Inflammatory macrophage (primary cell): ENCODE results near the gene OSBP2.

ENCODE experiments used
- DNase-seq, 2 donors: peaks; one replicate each; pipeline ENCODE4 v3.0.0-alpha.2; 2020 to 2022

OSBP2 gene

GRCh38 chr22:30855266-30855665 is 160.6 kb downstream of the OSBP2 start:
- DNase-seq: no peak

DNA sequence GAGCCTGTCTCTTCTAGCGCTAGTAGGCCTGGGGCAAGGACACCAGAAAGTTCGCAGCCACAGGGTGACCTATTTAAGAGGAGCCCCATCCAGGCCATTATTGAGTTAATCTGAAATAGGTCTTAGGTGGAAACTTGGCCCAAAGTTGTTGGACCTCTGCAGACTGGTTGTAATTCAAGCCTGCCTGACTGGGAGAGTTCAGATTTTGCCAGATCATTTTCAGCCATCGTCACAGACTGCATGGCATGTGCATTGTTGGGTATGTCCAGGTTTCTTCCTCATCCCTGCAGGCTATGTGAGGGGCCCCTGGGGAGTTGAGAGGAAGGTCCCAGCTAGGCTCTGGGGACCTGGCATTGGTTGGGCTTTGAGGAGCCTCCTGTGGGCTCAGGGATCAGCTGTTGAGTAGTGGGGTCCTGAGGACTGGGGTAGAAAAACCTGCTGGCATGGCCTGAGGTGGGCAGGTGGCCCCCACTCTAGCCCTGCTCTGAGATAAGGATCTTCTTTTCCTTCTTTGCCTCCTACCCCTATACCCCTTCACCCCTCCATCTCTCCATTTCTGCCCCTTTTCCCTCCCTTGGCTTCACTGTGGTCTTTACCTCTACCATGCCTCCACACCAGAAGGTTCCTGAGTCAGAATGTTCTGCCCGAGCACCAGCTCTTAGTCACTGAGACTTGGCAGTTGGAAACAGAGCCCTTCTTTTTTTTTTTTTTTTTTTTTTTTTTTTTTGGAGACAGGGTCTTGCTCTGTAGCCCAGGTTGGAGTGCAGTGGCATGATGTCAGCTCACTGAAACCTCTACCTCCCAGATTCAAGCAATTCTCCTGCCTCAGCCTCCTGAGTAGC is 161.2 kb downstream of the OSBP2 start:
- DNase-seq: no peak

DNA sequence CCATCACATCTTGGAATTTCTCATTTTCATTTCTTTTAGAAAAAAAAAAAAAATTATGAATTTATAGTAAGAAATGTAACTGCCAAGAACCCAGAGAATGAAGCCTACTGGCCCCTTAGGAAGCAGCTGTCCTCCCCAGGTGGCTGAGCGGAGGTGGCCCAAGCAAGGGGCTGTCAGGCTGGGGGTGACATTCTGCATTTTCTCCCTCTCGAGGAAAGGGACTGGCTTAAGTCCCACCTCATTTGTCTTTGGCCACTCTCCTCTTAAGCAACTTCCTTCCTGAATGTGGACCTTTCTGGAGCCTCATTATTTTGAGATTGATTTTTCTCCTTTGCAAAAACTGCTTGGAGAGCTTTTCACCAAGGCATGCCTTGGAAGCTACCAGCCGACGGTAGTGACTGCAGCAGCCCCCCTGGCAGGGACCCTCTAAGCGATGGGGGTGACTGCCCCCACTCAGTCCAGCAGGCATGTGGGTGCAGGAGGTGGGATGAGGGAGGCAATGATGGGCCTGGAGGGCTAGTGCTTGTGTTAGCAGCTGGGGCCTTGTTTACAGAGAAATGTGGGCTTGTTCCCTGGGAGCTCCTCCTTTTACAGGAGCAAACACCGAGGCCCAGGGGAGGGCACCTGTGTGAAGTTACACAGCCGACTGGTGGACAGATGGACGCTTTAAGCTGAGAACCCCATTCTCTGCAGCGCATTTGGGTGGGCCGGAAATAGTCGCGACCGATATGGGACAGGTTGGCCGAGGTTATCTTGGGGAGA is 162.2 kb downstream of the OSBP2 start:
- DNase-seq: no peak

- no peak for DNase-seq
Measured at GRCh38 chr22:30857791-30858190, 163.1 kb downstream of the OSBP2 start.

DNA sequence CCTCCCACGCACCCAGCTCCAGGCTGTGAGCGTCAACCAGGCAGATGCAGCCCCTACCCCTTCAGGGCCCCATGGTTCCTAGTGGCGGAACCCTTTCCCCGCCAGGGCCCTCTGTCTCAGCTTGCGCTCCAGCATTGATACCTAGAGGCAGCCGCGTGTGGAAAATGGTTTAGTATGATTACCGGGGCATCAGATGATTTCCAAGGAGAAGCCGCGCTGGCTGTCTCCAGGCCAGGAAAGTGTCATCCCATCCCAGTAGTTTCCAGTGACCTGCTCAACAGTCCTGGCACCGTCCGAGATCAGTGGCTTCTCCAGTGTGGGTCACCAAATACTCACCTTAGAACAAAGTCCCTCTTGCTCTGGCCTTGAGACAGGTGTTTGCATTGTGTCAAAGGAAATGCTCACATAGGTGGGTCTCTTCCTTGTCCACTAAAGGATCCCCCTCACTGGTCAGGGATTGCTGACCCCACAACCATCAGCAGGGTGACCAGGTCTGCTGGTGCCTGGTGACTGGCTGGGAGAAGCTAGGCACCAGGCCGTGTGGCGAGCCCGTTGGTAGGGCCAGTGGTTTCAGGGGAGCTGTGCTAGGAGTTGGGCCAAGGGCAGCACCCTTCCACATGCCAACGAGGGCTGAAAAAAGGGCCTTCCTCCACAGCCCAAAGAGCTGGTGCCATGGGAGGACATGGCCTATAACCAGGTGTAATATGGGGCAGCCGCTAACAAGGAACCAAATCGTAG is 164.5 kb downstream of the OSBP2 start:
- no peak for DNase-seq

DNA sequence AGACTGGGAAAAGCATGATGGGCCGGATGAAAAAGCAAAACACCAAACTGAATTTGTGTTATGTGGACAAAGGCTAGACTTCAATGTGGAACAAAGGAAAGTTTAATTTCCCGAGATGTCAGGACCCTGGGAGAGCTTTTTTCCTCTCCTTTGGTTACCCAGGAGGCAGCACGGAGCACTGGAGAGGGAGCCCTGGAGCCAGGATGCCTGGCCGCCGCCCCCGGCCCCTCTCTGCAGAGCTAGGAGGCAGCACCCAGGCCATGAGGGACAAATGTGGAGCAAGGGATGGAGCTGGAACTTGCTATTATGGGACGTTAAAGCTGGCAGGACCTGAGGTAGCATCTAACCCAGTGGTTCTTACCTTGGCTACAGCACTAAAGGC is 165.0 kb downstream of the OSBP2 start:
- DNase-seq: no peak

- no peak for DNase-seq
Measured at GRCh38 chr22:30860176-30861105, 165.8 kb downstream of the OSBP2 start.

DNA sequence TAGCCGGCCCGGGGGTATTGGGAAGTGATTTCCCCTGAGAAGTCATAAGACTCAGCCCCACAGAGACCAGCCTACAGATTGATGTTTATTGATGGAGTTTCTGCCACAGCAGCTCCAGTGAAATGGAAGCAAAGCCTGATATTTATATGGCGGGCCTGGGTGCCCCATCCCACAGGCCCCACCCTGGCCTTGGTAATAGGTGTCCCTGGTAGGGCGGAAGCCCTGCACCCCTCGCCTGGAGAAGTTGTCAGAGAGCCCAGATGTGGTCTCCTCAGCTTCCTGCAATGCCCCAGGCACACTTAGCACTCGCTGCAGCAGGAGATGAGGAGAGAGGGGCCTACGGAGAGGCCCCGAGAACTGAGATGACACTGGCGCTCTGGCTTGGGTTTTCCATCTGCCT is 166.5 kb downstream of the OSBP2 start:
- DNase-seq: no peak

DNA sequence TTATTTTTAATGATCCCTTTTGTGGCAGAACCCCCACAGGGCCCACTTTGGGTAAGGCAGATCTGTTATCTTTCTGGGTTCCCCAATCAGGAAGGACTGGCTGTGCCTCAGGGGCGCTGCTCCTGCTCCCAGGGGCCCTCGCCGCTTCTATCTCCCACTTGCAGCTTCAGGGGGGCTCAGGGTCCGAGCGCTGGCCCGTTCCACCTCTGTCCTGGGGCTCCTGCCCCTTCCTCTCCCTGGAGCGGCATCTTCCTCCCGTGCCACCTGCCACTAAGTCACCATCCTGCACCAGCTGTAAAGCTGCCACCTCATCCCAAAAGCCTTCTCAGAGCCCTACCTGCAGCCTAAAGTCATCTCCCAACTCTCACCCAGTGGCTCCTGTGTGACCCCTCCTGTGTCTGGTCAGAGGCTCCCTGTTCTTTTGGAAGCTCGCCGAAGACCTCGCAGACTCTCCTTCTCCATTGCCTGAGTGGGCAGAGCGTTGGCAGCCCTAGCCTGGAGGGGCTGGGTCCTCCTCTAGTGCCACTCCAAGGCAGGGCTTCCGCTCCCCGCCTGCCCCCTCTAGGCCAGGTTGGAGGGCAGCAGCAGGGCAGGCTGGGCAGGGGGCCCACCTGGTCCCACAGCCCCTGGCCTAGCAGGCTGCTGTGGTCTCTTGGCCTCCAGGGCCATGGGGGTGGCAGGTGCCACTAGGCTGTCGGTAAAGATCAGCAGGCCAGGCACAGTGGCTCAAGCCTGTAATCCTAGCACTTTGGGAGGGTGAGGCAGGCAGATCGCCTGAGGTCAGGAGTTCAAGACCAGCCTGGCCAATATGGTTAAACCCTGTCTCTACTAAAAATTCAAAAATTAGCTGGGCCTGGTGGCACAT is 167.2 kb downstream of the OSBP2 start:
- no peak for DNase-seq

GRCh38 chr22:30863081-30863833 is 168.6 kb downstream of the OSBP2 start:
- DNase-seq: no peak

GRCh38 chr22:30864441-30865420 is 170.1 kb downstream of the OSBP2 start:
- no peak for DNase-seq

DNA sequence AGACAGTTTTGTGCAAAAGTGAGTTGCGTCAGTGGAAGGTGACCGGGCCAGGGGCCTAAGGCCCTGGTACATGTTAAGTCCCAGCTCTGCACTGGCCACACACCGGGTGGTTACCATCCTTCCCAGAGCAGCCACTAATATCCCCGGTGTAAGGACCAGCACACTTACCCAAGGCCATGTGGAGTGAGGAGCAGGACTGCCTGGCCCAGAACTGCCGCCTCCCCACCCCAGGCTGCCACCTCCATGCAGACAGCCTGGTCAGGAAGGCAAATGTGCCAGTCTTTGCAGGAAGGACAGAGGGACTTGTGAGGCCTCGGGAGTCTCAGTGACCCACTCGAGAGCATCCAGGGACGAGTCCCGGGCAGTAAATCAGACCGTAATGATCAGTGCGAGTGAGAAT is 171.0 kb downstream of the OSBP2 start:
- no peak for DNase-seq

GRCh38 chr22:30866216-30866615 is 171.5 kb downstream of the OSBP2 start:
- DNase-seq: no peak

DNA sequence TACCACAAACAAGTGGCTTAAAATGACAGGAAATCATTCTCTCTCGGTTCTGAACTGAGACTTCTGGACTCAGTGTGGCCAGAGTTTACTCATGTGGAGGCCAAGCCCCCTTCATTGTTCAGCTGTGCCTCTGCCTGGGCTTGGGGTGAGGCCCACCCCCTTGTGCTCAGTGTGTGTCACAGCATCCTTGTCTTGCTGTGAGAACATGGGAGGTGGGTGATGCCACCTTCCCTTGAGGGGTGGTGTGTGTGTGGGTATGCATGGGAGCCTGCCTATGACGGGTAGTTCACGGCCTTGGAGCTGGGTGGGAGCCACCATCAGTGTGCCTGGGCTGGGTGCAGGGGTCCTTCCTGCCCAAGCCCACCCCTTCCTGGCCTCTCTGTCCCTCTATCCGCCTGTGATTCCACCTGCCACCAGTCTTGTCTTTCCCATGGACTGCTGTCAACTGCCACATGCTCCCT is 172.2 kb downstream of the OSBP2 start:
- DNase-seq: no peak

DNA sequence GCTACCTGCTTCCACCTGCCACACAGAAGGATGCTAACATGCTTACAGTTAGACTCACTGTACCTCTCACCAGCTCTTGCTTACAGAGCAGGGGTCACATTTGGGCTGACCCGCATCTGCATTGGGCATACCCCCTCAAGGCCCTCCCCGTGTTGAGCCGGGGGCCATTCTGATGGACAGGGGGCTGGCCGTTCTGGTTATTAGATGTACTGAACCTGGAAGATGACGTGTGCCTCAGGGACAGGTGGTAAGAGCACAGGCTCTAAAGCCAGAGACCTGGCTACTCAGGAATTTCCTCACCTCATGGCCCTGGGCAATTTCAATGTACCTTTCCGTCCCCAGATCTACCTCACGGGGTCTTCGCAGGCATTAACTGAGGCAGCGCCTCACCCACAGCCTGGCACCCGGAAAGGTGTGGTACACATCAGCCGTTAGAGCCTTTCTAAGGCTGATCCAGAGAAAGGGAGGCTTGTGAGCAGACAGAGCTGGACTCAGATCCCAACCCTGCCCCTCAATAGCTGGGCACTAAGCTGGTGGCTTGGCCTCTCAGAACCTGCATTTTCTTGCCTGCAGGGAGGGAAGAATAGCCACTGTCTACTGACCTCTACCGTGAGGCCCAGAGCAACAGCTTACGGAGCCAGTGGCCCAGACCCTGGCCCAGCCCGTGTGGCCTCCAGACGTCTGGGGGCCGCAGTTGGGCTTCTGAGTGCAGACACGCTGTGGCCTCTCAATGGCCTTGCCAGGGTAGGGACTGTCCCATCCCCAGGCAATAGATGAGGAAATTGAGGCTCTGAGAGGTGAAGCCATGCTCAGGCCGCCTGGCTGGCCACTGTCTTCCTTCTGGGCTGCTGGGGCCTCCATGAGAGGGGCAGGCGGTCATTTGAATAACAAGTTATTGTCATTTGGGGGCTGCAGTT is 173.3 kb downstream of the OSBP2 start:
- no peak for DNase-seq

DNA sequence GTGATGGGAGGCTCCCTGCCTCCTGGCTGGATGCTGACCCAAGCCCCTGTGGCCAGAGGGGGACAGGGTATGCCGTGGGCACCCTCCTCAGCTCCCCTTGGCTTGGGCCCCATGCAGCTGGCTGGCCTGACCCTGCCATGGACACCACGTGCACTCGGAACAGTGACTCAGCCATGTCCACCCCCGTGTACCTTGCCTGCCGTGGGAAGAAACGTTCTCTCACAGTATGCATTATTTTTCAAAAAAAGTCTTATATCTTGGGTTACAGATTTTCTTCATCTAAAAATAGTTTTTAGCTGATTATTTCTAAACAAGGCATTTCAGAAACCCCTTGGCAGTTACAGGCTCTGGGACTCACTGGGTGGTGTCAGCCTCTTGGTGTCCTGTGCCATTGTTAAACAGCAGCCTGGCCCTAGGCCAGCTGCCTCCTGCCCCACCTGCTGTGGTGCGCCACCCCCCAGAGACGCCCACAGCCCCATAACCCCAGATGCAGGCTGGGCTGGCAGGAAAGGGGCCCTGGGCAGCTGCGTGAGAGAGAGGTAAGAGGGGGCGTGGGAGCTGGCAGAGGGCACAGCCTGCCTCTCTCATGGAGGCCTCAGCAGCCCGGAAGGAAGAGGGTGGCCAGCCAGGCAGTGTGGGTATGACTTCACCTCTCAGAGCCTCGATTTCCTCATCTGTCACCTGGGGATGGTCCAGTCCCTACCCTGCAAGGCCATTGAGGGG is 174.2 kb downstream of the OSBP2 start:
- DNase-seq: no peak
